ENCODE measurements around the gene TCF4.

- no peak for TF ChIP-seq CTCF (IDR thresholded peaks at IDR 0.05)
- no peak for TF ChIP-seq POLR2AphosphoS5 (IDR thresholded peaks at IDR 0.05)
- no peak for TF ChIP-seq EP300 (IDR thresholded peaks at IDR 0.05)
Observed at GRCh38 chr18:55555395-55556027, 32.5 kb downstream of the TCF4 start.

Measured in upper lobe of left lung (tissue), 4 donors.